ENCODE results near the gene OPRPN.

Gene OPRPN

DNA sequence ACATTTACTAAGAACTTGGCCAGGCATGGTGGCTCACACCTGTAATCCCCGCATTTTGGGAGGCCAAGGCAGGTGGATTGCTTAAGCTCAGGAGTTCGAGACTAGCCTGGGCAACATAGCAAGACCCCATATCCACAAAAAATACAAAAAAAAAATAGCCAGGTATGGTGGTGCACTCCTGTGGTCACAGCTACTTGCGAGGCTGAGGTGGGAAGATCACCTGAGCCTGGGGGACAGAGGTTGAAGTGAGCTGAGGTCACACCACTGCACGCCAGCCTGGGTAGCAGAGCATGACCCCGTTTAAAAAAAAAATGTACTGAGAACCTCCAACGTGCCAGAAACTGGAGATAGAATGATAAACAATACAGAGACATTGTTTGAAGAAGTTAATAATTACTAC lies 8.0 kb downstream of the OPRPN start:
- no peak for DNase-seq (ENCODE audit: low read depth)
- no peak for TF ChIP-seq CTCF (IDR thresholded peaks at IDR 0.05; ENCODE audit: low read depth, low read length, missing control alignments)
- H3K4me3 ChIP-seq (ENCODE audit: low read depth, low read length): no peak overlapping the region

GRCh38 chr4:70425306-70425705 lies 27.6 kb downstream of the OPRPN start:
- no peak overlapping the region for H3K4me3 ChIP-seq (ENCODE audit: low read depth, low read length)
- TF ChIP-seq CTCF (IDR thresholded peaks at IDR 0.05; ENCODE audit: low read depth, low read length, missing control alignments): no peak
- no peak for DNase-seq (ENCODE audit: low read depth)

- H3K4me3 ChIP-seq (ENCODE audit: low read depth, low read length): no peak overlapping the region
- no peak for DNase-seq (ENCODE audit: low read depth)
- no peak for TF ChIP-seq CTCF (IDR thresholded peaks at IDR 0.05; ENCODE audit: low read depth, low read length, missing control alignments)
Observed at GRCh38 chr4:70426789-70427188, 29.0 kb downstream of the OPRPN start.

GRCh38 chr4:70437197-70437596 lies 39.5 kb downstream of the OPRPN start:
- TF ChIP-seq CTCF (IDR thresholded peaks at IDR 0.05; ENCODE audit: low read depth, low read length, missing control alignments): no peak
- DNase-seq (ENCODE audit: low read depth): no peak
- H3K4me3 ChIP-seq (ENCODE audit: low read depth, low read length): no peak overlapping the region

- DNase-seq (ENCODE audit: low read depth): no peak
- no peak overlapping the region for H3K4me3 ChIP-seq (ENCODE audit: low read depth, low read length)
- TF ChIP-seq CTCF (IDR thresholded peaks at IDR 0.05; ENCODE audit: low read depth, low read length, missing control alignments): no peak
Observed at GRCh38 chr4:70442474-70442873, 44.7 kb downstream of the OPRPN start.

GRCh38 chr4:70443329-70443728 lies 45.6 kb downstream of the OPRPN start:
- no peak overlapping the region for H3K4me3 ChIP-seq (ENCODE audit: low read depth, low read length)
- no peak for DNase-seq (ENCODE audit: low read depth)
- no peak for TF ChIP-seq CTCF (IDR thresholded peaks at IDR 0.05; ENCODE audit: low read depth, low read length, missing control alignments)

DNA sequence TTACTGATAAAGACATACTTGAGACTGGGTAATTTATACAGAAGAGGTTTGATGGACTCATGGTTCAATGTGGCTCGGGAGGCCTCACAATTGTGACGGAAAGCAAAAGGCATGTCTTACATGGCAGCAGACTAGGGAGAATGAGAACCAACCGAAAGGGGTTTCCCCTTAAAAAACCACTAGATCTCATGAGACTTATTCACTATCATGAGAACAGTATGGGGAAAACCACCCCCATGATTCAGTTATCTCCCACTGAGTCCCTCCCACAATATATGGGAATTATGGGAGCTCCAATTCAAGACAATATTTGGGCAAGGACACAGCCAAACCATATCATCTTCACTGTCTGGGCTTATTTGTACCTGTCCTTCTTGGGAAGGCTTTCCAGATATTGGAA lies 51.5 kb downstream of the OPRPN start:
- no peak for DNase-seq (ENCODE audit: low read depth)
- H3K4me3 ChIP-seq (ENCODE audit: low read depth, low read length): no peak overlapping the region
- no peak for TF ChIP-seq CTCF (IDR thresholded peaks at IDR 0.05; ENCODE audit: low read depth, low read length, missing control alignments)
